ENCODE data around the gene LDLRAD4.

The LDLRAD4 gene

GRCh38 chr18:13430663-13431062 lies 212.1 kb downstream of the LDLRAD4 start:
- H3K27me3 ChIP-seq (ENCODE audit: insufficient read depth, low read depth) = no peaks in the 10 kb centered on the region
- no peak overlapping the region for H3K4me2 ChIP-seq
- H3K4me1 ChIP-seq (ENCODE audit: low read depth, poor library complexity, severe bottlenecking) = no peaks in the 10 kb centered on the region
- H3K36me3 ChIP-seq (ENCODE audit: insufficient read depth) = no peaks in the 10 kb centered on the region
- H3K9ac ChIP-seq = no peak overlapping the region
- no peak overlapping the region for H3K27ac ChIP-seq
- no peaks in the 10 kb centered on the region for H4K20me1 ChIP-seq (ENCODE audit: insufficient read depth)
- H3K4me3 ChIP-seq (IDR thresholded peaks at IDR 0.05; ENCODE audit: insufficient read depth, low read depth, low read length) = no peak overlapping the region
- H3K79me2 ChIP-seq (ENCODE audit: insufficient read depth, low read depth) = no peaks in the 10 kb centered on the region
- no peak for TF ChIP-seq CTCF (conservative IDR thresholded peaks at IDR 0.05; ENCODE audit: low read depth, low read length)
- H2AFZ ChIP-seq (ENCODE audit: low read depth) = no peak overlapping the region

- Histone ChIP-seq H3K27me3 (ENCODE audit: insufficient read depth, low read depth) (no peaks in the 10 kb centered on the region), H3K79me2 (ENCODE audit: insufficient read depth, low read depth) (no peaks in the 10 kb centered on the region), H3K36me3 (ENCODE audit: insufficient read depth) (no peaks in the 10 kb centered on the region), H2AFZ (ENCODE audit: low read depth) (no peak overlapping the region), H3K9ac (no peak overlapping the region), H4K20me1 (ENCODE audit: insufficient read depth) (no peaks in the 10 kb centered on the region), H3K4me2 (no peak overlapping the region), H3K27ac (no peak overlapping the region), H3K4me3 (IDR thresholded peaks at IDR 0.05; ENCODE audit: insufficient read depth, low read depth, low read length) (no peak overlapping the region), H3K4me1 (ENCODE audit: low read depth, poor library complexity, severe bottlenecking) (no peaks in the 10 kb centered on the region)
- TF ChIP-seq CTCF (conservative IDR thresholded peaks at IDR 0.05; ENCODE audit: low read depth, low read length) = no peak
These were observed 213.3 kb downstream of the LDLRAD4 start for GRCh38 chr18:13431886-13432285.

GRCh38 chr18:13433125-13433524 lies 214.6 kb downstream of the LDLRAD4 start:
- H3K36me3 ChIP-seq (ENCODE audit: insufficient read depth) = no peaks in the 10 kb centered on the region
- no peak overlapping the region for H3K4me2 ChIP-seq
- no peak for TF ChIP-seq CTCF (conservative IDR thresholded peaks at IDR 0.05; ENCODE audit: low read depth, low read length)
- no peak overlapping the region for H3K4me3 ChIP-seq (IDR thresholded peaks at IDR 0.05; ENCODE audit: insufficient read depth, low read depth, low read length)
- H3K4me1 ChIP-seq (ENCODE audit: low read depth, poor library complexity, severe bottlenecking) = no peaks in the 10 kb centered on the region
- no peak overlapping the region for H2AFZ ChIP-seq (ENCODE audit: low read depth)
- no peak overlapping the region for H3K9ac ChIP-seq
- H3K79me2 ChIP-seq (ENCODE audit: insufficient read depth, low read depth) = no peaks in the 10 kb centered on the region
- no peaks in the 10 kb centered on the region for H4K20me1 ChIP-seq (ENCODE audit: insufficient read depth)
- H3K27me3 ChIP-seq (ENCODE audit: insufficient read depth, low read depth) = no peaks in the 10 kb centered on the region
- no peak overlapping the region for H3K27ac ChIP-seq

- no peaks in the 10 kb centered on the region for H4K20me1 ChIP-seq (ENCODE audit: insufficient read depth)
- H3K4me3 ChIP-seq (IDR thresholded peaks at IDR 0.05; ENCODE audit: insufficient read depth, low read depth, low read length) = no peak overlapping the region
- H3K79me2 ChIP-seq (ENCODE audit: insufficient read depth, low read depth) = no peaks in the 10 kb centered on the region
- no peak for TF ChIP-seq CTCF (conservative IDR thresholded peaks at IDR 0.05; ENCODE audit: low read depth, low read length)
- H3K27me3 ChIP-seq (ENCODE audit: insufficient read depth, low read depth) = no peaks in the 10 kb centered on the region
- H2AFZ ChIP-seq (ENCODE audit: low read depth) = no peak overlapping the region
- H3K9ac ChIP-seq = no peak overlapping the region
- no peak overlapping the region for H3K27ac ChIP-seq
- no peaks in the 10 kb centered on the region for H3K4me1 ChIP-seq (ENCODE audit: low read depth, poor library complexity, severe bottlenecking)
- no peak overlapping the region for H3K4me2 ChIP-seq
- H3K36me3 ChIP-seq (ENCODE audit: insufficient read depth) = no peaks in the 10 kb centered on the region
These were observed 215.1 kb downstream of the LDLRAD4 start for GRCh38 chr18:13433685-13434084.
